ENCODE data around the gene SH3RF3.

The SH3RF3 gene

DNA sequence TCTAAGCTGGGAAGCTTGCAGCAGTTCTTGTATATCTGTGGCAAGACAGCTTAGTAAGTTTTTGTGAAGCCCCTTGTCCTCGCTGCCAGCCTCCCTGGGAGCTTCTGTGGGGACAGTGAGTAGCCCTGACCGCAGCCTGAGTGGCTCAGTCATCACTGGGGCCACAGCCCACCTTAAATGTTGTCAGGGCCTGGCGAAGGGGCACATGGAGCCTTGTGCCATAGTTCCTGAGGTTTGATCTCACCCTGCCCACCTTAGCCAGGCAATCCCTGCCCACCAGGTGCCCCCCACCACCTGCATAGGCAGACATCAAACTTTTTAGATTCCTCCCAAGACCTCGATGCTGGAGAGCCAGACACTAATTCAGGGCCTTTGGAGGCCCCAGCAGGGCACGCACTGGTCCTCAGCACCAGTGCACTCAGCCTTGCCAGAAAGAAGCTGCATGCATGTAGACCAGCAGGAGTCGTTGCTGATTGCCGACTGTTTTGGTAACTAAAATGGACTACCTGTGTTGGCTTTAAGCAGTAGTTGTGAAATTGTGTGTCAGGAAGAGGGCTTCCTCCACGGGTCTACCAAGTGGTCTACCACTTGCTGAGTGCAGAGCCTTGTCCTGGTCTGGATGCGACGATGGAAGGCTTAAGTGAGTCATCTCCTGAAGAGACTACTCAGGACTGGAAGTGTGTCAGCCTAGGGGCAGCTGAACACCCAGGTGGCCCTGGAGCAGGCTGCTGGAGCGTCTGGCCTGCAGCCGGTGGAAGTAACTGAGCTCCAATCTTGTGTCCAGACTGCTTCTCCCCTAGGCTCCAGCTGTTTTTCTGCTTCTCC is 251.7 kb downstream of the SH3RF3 start:
- Histone ChIP-seq H3K9me3 (replicated peaks in 1 of 11) (no peaks in the 10 kb centered on the region), H3K27ac (no peak overlapping the region), H4K20me1 (peaks cover 11 to 100% (median 100%) of the 10 kb centered on the region in 11 experiments; a peak in 21 of 22 replicates), H3K4me3 (no peak overlapping the region), H3K9ac (no peak overlapping the region), H3K36me3 (peaks cover 0 to 87% (median 37%) of the 10 kb centered on the region in 11 experiments; a peak in 19 of 22 replicates), H3K27me3 (no peaks in the 10 kb centered on the region), H3K4me1 (peaks cover 10 to 49% (median 43%) of the 10 kb centered on the region in 10 experiments; a peak in 19 of 20 replicates), H3K4me2 (peak overlapping the region in 4 of 11 experiments; percentile 2 to 29 (median 24); a peak in 4 of 22 replicates)
- TF ChIP-seq Cebpa-rat (IDR thresholded peaks at IDR 0.05), result no peak

DNA sequence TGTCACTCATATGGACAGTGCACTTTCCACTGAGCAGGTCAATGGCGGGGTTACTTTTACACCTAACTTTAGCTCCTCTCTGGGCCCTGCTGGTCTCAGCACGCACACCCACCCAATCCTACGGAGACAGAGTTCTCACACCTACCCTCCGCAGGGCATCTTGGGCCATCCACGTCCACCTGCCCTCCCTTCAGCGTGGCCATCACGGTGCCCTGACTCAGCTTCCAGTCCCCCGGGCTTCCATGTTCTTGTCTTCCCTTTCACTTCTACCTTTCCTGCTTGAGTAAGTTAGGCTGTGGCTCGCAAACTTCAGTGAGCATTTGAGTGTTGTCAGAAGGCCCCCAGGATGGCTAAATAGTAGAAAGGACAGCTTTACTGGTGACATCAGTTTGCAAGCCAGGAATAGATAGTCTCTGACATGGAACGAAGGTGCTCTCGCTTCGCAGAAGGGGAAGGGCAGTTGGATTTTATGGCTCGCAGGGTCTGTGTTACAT is 252.4 kb downstream of the SH3RF3 start:
- H3K4me1 ChIP-seq, result peaks cover 10 to 49% (median 45%) of the 10 kb centered on the region in 10 experiments; a peak in 19 of 20 replicates
- H3K4me2 ChIP-seq, result peak overlapping the region in 5 of 11 experiments; percentile 4 to 41 (median 20); a peak in 4 of 22 replicates
- H3K36me3 ChIP-seq, result peaks cover 0 to 86% (median 31%) of the 10 kb centered on the region in 11 experiments; a peak in 16 of 22 replicates
- H4K20me1 ChIP-seq, result peaks cover 11 to 100% (median 100%) of the 10 kb centered on the region in 11 experiments; a peak in 21 of 22 replicates
- no peaks in the 10 kb centered on the region for H3K9me3 ChIP-seq (replicated peaks in 1 of 11)
- no peak overlapping the region for H3K9ac ChIP-seq
- no peak overlapping the region for H3K27ac ChIP-seq
- TF ChIP-seq Cebpa-rat (IDR thresholded peaks at IDR 0.05), result no peak
- H3K4me3 ChIP-seq, result no peak overlapping the region
- no peaks in the 10 kb centered on the region for H3K27me3 ChIP-seq

DNA sequence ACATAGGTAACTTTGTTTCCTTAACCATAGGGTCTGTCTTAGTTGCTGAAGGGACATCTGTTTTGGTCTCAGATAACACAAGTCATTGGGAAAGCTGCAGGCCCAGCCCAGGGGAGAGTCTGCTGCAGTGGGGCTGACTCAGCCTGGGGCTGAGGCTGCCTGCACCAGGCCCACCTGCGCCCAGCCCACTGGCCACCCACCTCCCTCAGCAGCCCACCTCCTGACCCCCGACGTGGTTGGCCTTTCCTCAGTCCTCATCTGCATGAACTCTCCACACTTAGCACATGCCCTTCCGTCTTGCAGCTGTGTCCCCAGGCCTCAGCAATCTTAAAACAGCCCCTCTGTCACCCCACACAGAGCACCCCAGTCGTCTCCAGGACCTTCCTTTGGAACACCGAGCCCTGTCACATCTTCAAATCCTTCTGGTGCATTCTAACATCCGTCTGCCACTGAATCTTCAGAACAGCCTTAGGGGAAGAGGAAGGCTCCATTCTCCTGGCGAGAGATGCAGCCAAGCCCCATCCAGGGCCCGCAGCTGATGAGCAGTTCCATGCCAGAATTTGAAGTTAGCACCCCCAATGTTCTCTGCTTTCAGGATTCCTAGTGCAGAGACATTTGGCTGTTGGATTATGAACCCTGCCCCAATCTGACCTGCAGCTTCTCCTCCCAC is 253.4 kb downstream of the SH3RF3 start:
- H3K27me3 ChIP-seq, result no peaks in the 10 kb centered on the region
- H3K27ac ChIP-seq, result no peak overlapping the region

DNA sequence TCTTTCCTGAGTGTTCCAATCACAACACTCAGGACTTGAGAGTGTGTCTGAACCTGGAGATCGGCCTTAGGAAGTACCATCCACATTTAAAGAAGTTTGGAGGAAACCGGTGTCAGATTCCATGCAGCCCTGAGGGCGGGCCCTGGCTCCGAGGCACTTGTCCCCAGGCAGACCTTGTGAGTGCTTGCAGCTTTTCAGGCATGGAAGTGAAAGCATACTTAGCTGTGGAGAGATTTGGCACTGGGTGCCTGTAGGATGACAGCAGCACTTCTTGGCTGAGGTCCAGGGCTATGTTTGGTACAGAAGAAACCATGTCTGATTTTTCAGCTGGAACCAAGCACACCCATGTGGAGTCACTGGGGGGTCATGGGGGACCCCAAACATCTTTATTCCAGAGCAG is 253.9 kb downstream of the SH3RF3 start:
- no peak for TF ChIP-seq Cebpa-rat (IDR thresholded peaks at IDR 0.05)
- H3K9ac ChIP-seq, result 0 out of 22 replicates have a peak overlapping the region, but pooled peaks of 1 of the 11 experiments have one; percentile 5
- no peaks in the 10 kb centered on the region for H3K27me3 ChIP-seq
- H3K4me2 ChIP-seq, result peak overlapping the region; percentile 12 to 73 (median 51); a peak in 20 of 22 replicates
- no peak overlapping the region for H3K27ac ChIP-seq
- peaks cover 15 to 100% (median 100%) of the 10 kb centered on the region in 11 experiments; a peak in 21 of 22 replicates for H4K20me1 ChIP-seq
- H3K4me1 ChIP-seq, result peaks cover 10 to 54% (median 47%) of the 10 kb centered on the region in 10 experiments; a peak in 19 of 20 replicates
- peaks cover 0 to 86% (median 29%) of the 10 kb centered on the region in 11 experiments; a peak in 16 of 22 replicates for H3K36me3 ChIP-seq
- H3K4me3 ChIP-seq, result no peak overlapping the region
- H3K9me3 ChIP-seq (replicated peaks in 1 of 11), result no peaks in the 10 kb centered on the region

More for the DNA sequence above, 253.4 kb downstream of the SH3RF3 start:
- Histone ChIP-seq H3K4me1 (peaks cover 10 to 49% (median 45%) of the 10 kb centered on the region in 10 experiments; a peak in 19 of 20 replicates), H3K36me3 (peaks cover 0 to 84% (median 28%) of the 10 kb centered on the region in 11 experiments; a peak in 16 of 22 replicates), H3K9ac (0 out of 22 replicates have a peak overlapping the region, but pooled peaks of 1 of the 11 experiments have one; percentile 5), H3K4me2 (peak overlapping the region; percentile 12 to 73 (median 51); a peak in 19 of 22 replicates), H3K4me3 (no peak overlapping the region), H4K20me1 (peaks cover 15 to 100% (median 100%) of the 10 kb centered on the region in 11 experiments; a peak in 21 of 22 replicates), H3K9me3 (replicated peaks in 1 of 11) (no peaks in the 10 kb centered on the region)
- TF ChIP-seq Cebpa-rat (IDR thresholded peaks at IDR 0.05), result no peak

DNA sequence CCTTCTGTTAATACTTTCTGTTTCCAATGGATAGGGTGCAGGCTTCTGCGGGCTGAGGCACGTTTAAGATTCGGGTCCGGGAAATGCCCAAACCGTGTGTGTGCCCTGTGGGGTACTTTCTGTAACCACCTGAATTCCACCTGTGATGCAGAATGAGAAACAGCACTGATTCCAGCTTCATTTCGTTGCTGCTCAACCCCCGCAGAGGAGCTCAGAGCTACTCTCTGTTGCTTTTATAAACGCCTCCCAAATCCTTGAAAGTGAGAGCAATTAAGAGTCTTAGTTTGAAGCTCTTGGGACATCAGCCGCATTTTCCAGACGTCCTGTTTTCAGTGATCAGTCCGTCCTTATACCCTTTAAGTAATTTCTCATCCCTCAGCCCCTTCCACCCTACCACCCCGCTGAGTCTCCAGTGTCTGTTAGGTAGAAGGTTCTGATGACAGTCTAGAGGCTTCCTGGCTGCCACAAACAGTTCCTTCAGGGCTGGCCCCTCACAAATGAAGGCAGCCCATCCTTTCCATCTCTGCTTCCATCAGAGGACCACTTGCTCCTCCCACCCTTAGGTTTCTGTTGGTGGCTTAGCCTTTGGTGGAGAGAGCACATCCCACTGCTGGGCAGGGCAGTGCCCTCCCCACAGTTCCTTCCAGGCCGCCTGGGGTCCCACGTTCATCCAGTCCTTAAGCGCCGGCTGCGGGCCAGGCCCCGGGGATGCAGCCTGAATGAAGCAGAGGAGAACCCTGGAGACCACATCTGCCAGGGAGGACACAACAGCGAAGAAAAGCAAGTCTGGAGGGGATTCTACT is 254.7 kb downstream of the SH3RF3 start:
- H3K4me3 ChIP-seq, result no peak overlapping the region
- peak overlapping the region in 10 of 11 experiments; percentile 14 to 73 (median 52); a peak in 19 of 22 replicates for H3K4me2 ChIP-seq
- H3K9ac ChIP-seq, result no peak overlapping the region
- H3K9me3 ChIP-seq (replicated peaks in 1 of 11), result no peaks in the 10 kb centered on the region
- H4K20me1 ChIP-seq, result peaks cover 11 to 100% (median 100%) of the 10 kb centered on the region in 11 experiments; a peak in 21 of 22 replicates
- peaks cover 10 to 61% (median 53%) of the 10 kb centered on the region in 10 experiments; a peak in 19 of 20 replicates for H3K4me1 ChIP-seq
- H3K27ac ChIP-seq, result no peak overlapping the region
- no peak for TF ChIP-seq Cebpa-rat (IDR thresholded peaks at IDR 0.05)
- H3K27me3 ChIP-seq, result no peaks in the 10 kb centered on the region
- H3K36me3 ChIP-seq, result peaks cover 0 to 91% (median 32%) of the 10 kb centered on the region in 11 experiments; a peak in 16 of 22 replicates

DNA sequence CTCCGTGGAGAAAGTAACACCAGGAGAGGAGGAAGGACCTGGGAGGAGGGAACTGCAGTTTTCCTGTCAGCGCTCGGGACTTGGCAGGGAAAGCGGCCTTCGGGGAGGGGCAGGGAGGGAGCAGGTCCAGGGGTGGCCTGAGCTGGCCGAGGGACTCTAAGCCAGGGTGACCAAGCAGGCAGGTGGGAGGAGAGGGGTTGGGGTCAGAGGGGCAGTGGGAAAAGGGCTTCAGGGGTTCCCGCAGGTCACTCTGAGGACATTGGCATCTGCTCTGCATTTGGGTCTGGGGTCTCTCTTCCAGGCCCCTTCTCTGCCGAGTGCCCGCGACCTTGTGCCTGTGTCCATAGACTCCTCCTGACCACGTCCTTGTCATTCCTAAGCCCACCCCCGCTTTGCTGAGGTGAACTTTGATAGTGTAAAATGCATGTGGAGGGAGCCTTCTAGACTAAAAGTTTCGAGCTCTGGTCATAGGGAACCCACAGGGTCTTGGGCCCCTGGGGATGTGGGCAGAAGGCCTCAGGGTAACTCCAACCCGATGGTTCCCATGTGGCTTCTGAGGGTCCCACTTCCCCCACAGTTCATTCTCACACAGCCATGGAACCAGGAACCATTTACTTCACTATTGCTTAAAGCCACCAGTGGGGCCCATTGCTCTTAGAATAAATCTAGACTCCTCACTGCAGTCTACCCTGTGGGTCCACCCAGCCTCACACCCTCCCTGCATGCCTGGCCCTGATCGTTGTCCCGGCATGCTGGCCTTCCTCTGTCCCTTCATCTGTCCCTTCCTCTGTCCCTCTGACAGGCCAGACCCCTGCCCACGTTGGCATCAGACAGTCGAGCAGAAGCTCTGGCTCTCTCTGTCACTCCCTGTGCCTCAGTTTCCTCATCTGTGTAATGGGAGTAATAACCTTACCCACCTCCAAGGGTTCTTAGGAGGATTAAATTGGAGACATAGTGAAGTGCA is 255.6 kb downstream of the SH3RF3 start:
- peaks cover 7 to 100% (median 100%) of the 10 kb centered on the region in 11 experiments; a peak in 21 of 22 replicates for H4K20me1 ChIP-seq
- no peak overlapping the region for H3K4me3 ChIP-seq
- no peaks in the 10 kb centered on the region for H3K27me3 ChIP-seq
- peaks cover 10 to 70% (median 61%) of the 10 kb centered on the region in 10 experiments; a peak in 19 of 20 replicates for H3K4me1 ChIP-seq
- H3K27ac ChIP-seq, result no peak overlapping the region
- no peak for TF ChIP-seq Cebpa-rat (IDR thresholded peaks at IDR 0.05)
- peak overlapping the region in 7 of 11 experiments; percentile 2 to 73 (median 57); a peak in 12 of 22 replicates for H3K4me2 ChIP-seq
- peaks cover 0 to 91% (median 37%) of the 10 kb centered on the region in 11 experiments; a peak in 16 of 22 replicates for H3K36me3 ChIP-seq
- H3K9ac ChIP-seq, result no peak overlapping the region
- no peaks in the 10 kb centered on the region for H3K9me3 ChIP-seq (replicated peaks in 1 of 11)

DNA sequence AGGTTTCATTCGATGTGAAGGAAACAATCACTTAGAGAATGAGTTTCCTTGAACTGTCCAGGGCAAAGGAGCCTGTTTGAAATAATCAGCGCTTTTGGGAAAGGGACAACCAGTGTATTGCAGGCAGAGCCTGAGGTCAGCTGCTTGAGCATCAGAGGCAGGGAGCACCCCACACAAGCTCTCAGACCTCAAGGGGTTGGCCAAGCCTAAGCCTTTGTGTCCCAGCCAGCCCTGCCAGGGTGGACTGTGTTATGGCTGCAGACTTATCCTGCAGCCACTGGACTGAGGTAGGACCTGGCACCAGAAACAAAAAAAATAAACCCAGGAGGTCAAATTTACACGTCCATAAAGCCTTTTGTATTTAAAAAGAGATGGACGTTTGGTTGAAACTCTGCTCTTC is 256.5 kb downstream of the SH3RF3 start:
- Histone ChIP-seq H3K4me1 (peaks cover 10 to 78% (median 71%) of the 10 kb centered on the region in 10 experiments; a peak in 19 of 20 replicates), H3K27me3 (no peaks in the 10 kb centered on the region), H3K4me2 (no peak overlapping the region), H3K36me3 (peaks cover 0 to 82% (median 33%) of the 10 kb centered on the region in 11 experiments; a peak in 15 of 22 replicates), H3K9ac (no peak overlapping the region), H3K9me3 (replicated peaks in 1 of 11) (no peaks in the 10 kb centered on the region), H4K20me1 (peaks cover 16 to 100% (median 100%) of the 10 kb centered on the region in 11 experiments; a peak in 21 of 22 replicates), H3K4me3 (no peak overlapping the region), H3K27ac (no peak overlapping the region)
- no peak for TF ChIP-seq Cebpa-rat (IDR thresholded peaks at IDR 0.05)

Data from BLaER1 treated with 17β-estradiol and CSF1 and Interleukin-3, amounts not matched to agents 10 nM and 100 nM (cell line).